MM.1S (cell line): ENCODE results near the gene RBM18.

ENCODE experiments used
- DNase-seq: peaks from one replicate; pipeline ENCODE4 v3.0.0-alpha.2; 2015
- H2AFZ ChIP-seq: fragments of 300-600 bp; sonication (generic); 2 replicates; pipeline ENCODE4 v1.6.0; 2016; ENCODE audit warnings: antibody characterized with exemption, low read length
- H3F3A ChIP-seq: fragments of 300-600 bp; sonication (generic); 2 replicates; pipeline ENCODE4 v1.6.1; 2016; ENCODE audit warnings: mild to moderate bottlenecking, antibody characterized with exemption, low read length, moderate library complexity, mixed read lengths; ENCODE audit not compliant: insufficient read depth
- H3K27ac ChIP-seq: fragments of 300-600 bp; sonication (generic); 2 replicates; pipeline ENCODE4 v1.5.1; 2016; ENCODE audit warnings: mild to moderate bottlenecking, low read length
- H3K27me3 ChIP-seq: fragments of 300-600 bp; sonication (generic); replicated peaks from 2 replicates; pipeline ENCODE4 v1.6.0; 2016; ENCODE audit warnings: low read length; ENCODE audit not compliant: insufficient read depth
- H3K36me3 ChIP-seq: fragments of 300-600 bp; sonication (generic); replicated peaks from 2 replicates; pipeline ENCODE4 v1.6.1; 2016; ENCODE audit warnings: mild to moderate bottlenecking, low read length, mixed read lengths; ENCODE audit not compliant: insufficient read depth
- H3K4me1 ChIP-seq: fragments of 300-600 bp; sonication (generic); 2 replicates; pipeline ENCODE4 v1.6.1; 2016; ENCODE audit warnings: low read length, mixed read lengths
- H3K4me2 ChIP-seq: fragments of 300-600 bp; sonication (generic); 2 replicates; pipeline ENCODE4 v1.6.0; 2016; ENCODE audit warnings: low read depth, low read length
- H3K4me3 ChIP-seq: fragments of 300-600 bp; sonication (generic); 2 replicates; pipeline ENCODE4 v1.5.1; 2016; ENCODE audit warnings: low read length, mixed read lengths
- H3K79me2 ChIP-seq: fragments of 300-600 bp; sonication (generic); 2 replicates; pipeline ENCODE4 v1.6.1; 2016; ENCODE audit warnings: mixed run types, low read length, mixed read lengths
- H3K9ac ChIP-seq: fragments of 300-600 bp; sonication (generic); 2 replicates; pipeline ENCODE4 v1.6.1; 2016; ENCODE audit warnings: low read length, mixed read lengths
- H3K9me2 ChIP-seq: fragments of 300-600 bp; sonication (generic); replicated peaks from 2 replicates; pipeline ENCODE4 v1.6.1; 2016; ENCODE audit warnings: mild to moderate bottlenecking, low read length, mixed read lengths; ENCODE audit not compliant: insufficient read depth
- H3K9me3 ChIP-seq: fragments of 300-600 bp; sonication (generic); replicated peaks from 2 replicates; pipeline ENCODE4 v1.6.1; 2016; ENCODE audit warnings: mild to moderate bottlenecking, low read length, mixed read lengths; ENCODE audit not compliant: insufficient read depth
- H4K20me1 ChIP-seq: fragments of 300-600 bp; sonication (generic); 2 replicates; pipeline ENCODE4 v1.6.1; 2016; ENCODE audit warnings: mild to moderate bottlenecking, low read length, moderate library complexity, mixed read lengths; ENCODE audit not compliant: insufficient read depth
- CTCF ChIP-seq: fragments of 300-600 bp; sonication (generic); IDR thresholded peaks from 2 replicates; pipeline ENCODE4 v1.5.1; 2016; ENCODE audit warnings: antibody characterized with exemption, low read length, mixed read lengths
- EZH2 ChIP-seq: fragments of 300-600 bp; sonication (generic); optimal IDR thresholded peaks from 2 replicates; pipeline ENCODE3; 2017; ENCODE audit warnings: low read depth, mild to moderate bottlenecking, antibody characterized with exemption, low read length, mixed read lengths
- EZH2phosphoT487 ChIP-seq: fragments of 300-600 bp; sonication (generic); IDR thresholded peaks from 2 replicates; pipeline ENCODE4 v1.6.1; 2018; ENCODE audit warnings: antibody characterized with exemption, low read length

RBM18 gene

GRCh38 chr9:122229485-122229837 is 35.2 kb downstream of the RBM18 start:
- peaks cover 21% of the 10 kb centered on the region for H3K27me3 ChIP-seq

GRCh38 chr9:122228568-122229484 is 35.8 kb downstream of the RBM18 start, which contains the start of gene LHX6:
TSS of gene LHX6 (minus strand) at chr9:122228957. CDS start at chr9:122228740, 217 bp downstream.
- Histone ChIP-seq H3K27ac (no peak within 1 kb of the TSS), H3K36me3 (no peaks in the 10 kb centered on the region), H3K27me3 (peaks cover 21% of the 10 kb centered on the region), H3K79me2 (no peaks in the 10 kb centered on the region), H2AFZ (no peak within 1 kb of the TSS), H3K9ac (no peak within 1 kb of the TSS), H3K9me2 (no peaks in the 10 kb centered on the region), H3K4me1 (no peaks in the 10 kb centered on the region), H3K4me3 (peak within 1 kb of the TSS; percentile 12; the same call in 1 of the 2 replicates), H3K4me2 (peak within 1 kb of the TSS; percentile 45; the same call in 1 of the 2 replicates), H3K9me3 (no peaks in the 10 kb centered on the region), H3F3A (no peaks in the 10 kb centered on the region), H4K20me1 (no peaks in the 10 kb centered on the region)
- TF ChIP-seq EZH2 (no peak), CTCF (no peak), EZH2phosphoT487 (no peak)
- no peak for DNase-seq

More at GRCh38 chr9:122229485-122229837, 35.2 kb downstream of the RBM18 start:
- H3K4me3 ChIP-seq, result no peak overlapping the region
- no peaks in the 10 kb centered on the region for H3K4me1 ChIP-seq
- H3F3A ChIP-seq, result no peaks in the 10 kb centered on the region
- no peaks in the 10 kb centered on the region for H3K9me2 ChIP-seq
- no peak for DNase-seq
- no peak overlapping the region for H2AFZ ChIP-seq
- H4K20me1 ChIP-seq, result no peaks in the 10 kb centered on the region
- H3K9ac ChIP-seq, result no peak overlapping the region
- TF ChIP-seq EZH2phosphoT487 (no peak), EZH2 (no peak), CTCF (no peak)
- no peak overlapping the region for H3K27ac ChIP-seq
- no peaks in the 10 kb centered on the region for H3K9me3 ChIP-seq
- H3K79me2 ChIP-seq, result no peaks in the 10 kb centered on the region
- no peaks in the 10 kb centered on the region for H3K36me3 ChIP-seq
- H3K4me2 ChIP-seq, result no peak overlapping the region

GRCh38 chr9:122228191-122228567 is 36.5 kb downstream of the RBM18 start:
- no peak for DNase-seq
- no peaks in the 10 kb centered on the region for H4K20me1 ChIP-seq
- H3F3A ChIP-seq, result no peaks in the 10 kb centered on the region
- no peak for TF ChIP-seq EZH2
- TF ChIP-seq CTCF, result no peak
- TF ChIP-seq EZH2phosphoT487, result no peak
- no peak overlapping the region for H3K9ac ChIP-seq
- no peaks in the 10 kb centered on the region for H3K9me2 ChIP-seq
- H3K27me3 ChIP-seq, result peaks cover 21% of the 10 kb centered on the region
- no peaks in the 10 kb centered on the region for H3K79me2 ChIP-seq
- H3K4me2 ChIP-seq, result peak overlapping the region; percentile 45; the same call in 1 of the 2 replicates
- peak overlapping the region; percentile 12; the same call in 1 of the 2 replicates for H3K4me3 ChIP-seq
- H3K4me1 ChIP-seq, result no peaks in the 10 kb centered on the region
- no peak overlapping the region for H2AFZ ChIP-seq
- H3K9me3 ChIP-seq, result no peaks in the 10 kb centered on the region
- no peaks in the 10 kb centered on the region for H3K36me3 ChIP-seq
- H3K27ac ChIP-seq, result no peak overlapping the region
